H9 (cell line): ENCODE results near the gene RYR3. TPM values are rescaled to one million over a fixed set of nuclear protein-coding genes. Genes with fewer than 3 reads are reported as not detected.

Experiments used
- DNase-seq: peaks from one replicate; pipeline ENCODE4 v3.0.0-alpha.2; 2017
- H2AFZ ChIP-seq: one replicate; pipeline ENCODE4 v1.6.1; 2013; ENCODE audit warnings: mild to moderate bottlenecking, low read length, control low read depth, moderate library complexity
- H2AK5ac ChIP-seq: 2 replicates; pipeline ENCODE4 v1.6.1; 2013; ENCODE audit warnings: low read length, control low read depth, mixed read lengths; ENCODE audit not compliant: insufficient read length
- H2BK120ac ChIP-seq: one replicate; pipeline ENCODE4 v1.6.1; 2013; ENCODE audit warnings: low read depth, mild to moderate bottlenecking, low read length, control low read depth, inconsistent platforms; ENCODE audit not compliant: poor library complexity, severe bottlenecking
- H2BK12ac ChIP-seq: 2 replicates; pipeline ENCODE4 v1.6.1; 2013; ENCODE audit warnings: low read length, control low read depth, mixed read lengths, low read depth; ENCODE audit not compliant: insufficient read length
- H2BK15ac ChIP-seq: 2 replicates; pipeline ENCODE4 v1.6.1; 2013; ENCODE audit warnings: low read depth, low read length, control low read depth
- H2BK20ac ChIP-seq: one replicate; pipeline ENCODE4 v1.6.1; 2013; ENCODE audit warnings: low read depth, mild to moderate bottlenecking, low read length, control low read depth, inconsistent platforms; ENCODE audit not compliant: poor library complexity, severe bottlenecking
- H2BK5ac ChIP-seq: 2 replicates; pipeline ENCODE4 v1.6.1; 2013; ENCODE audit warnings: low read length, control low read depth, mixed read lengths; ENCODE audit not compliant: insufficient read length
- H3K14ac ChIP-seq: 2 replicates; pipeline ENCODE4 v1.6.1; 2013; ENCODE audit warnings: low read length, control low read depth; ENCODE audit not compliant: insufficient read depth
- H3K18ac ChIP-seq: 2 replicates; pipeline ENCODE4 v1.6.1; 2013; ENCODE audit warnings: low read depth, mild to moderate bottlenecking, mixed read lengths, low read length, control low read depth; ENCODE audit not compliant: insufficient read length
- H3K23ac ChIP-seq: 2 replicates; pipeline ENCODE4 v1.6.1; 2013; ENCODE audit warnings: low read length, control low read depth, mixed read lengths, low read depth; ENCODE audit not compliant: insufficient read length
- H3K23me2 ChIP-seq: 2 replicates; pipeline ENCODE4 v1.6.1; 2013; ENCODE audit warnings: low read depth, mild to moderate bottlenecking, mixed read lengths, low read length, control low read depth; ENCODE audit not compliant: insufficient read length, poor library complexity, severe bottlenecking
- H3K27ac ChIP-seq: 2 replicates; pipeline ENCODE4 v1.5.1; 2013; ENCODE audit warnings: low read length, control low read depth, mixed read lengths, low read depth; ENCODE audit not compliant: insufficient read length
- H3K27me3 ChIP-seq: 2 replicates; pipeline ENCODE4 v1.6.1; 2013; ENCODE audit warnings: low read length, control low read depth, inconsistent platforms; ENCODE audit not compliant: insufficient read depth
- H3K4ac ChIP-seq: 2 replicates; pipeline ENCODE4 v1.6.1; 2013; ENCODE audit warnings: low read depth, mild to moderate bottlenecking, control low read depth, inconsistent platforms, low read length, moderate library complexity
- H3K4me1 ChIP-seq: 2 replicates; pipeline ENCODE4 v1.6.1; 2013; ENCODE audit warnings: low read length, control low read depth, inconsistent platforms; ENCODE audit not compliant: insufficient read depth
- H3K4me2 ChIP-seq: 2 replicates; pipeline ENCODE4 v1.6.1; 2013; ENCODE audit warnings: low read length, control low read depth, mixed read lengths; ENCODE audit not compliant: insufficient read length, insufficient read depth
- H3K56ac ChIP-seq: 2 replicates; pipeline ENCODE4 v1.6.1; 2013; ENCODE audit warnings: low read depth, mild to moderate bottlenecking, mixed read lengths, low read length, control low read depth; ENCODE audit not compliant: insufficient read length
- H3K79me1 ChIP-seq: 2 replicates; pipeline ENCODE4 v1.6.1; 2013; ENCODE audit warnings: low read depth, mild to moderate bottlenecking, moderate library complexity, low read length, control low read depth, inconsistent platforms; ENCODE audit not compliant: insufficient read depth, poor library complexity, severe bottlenecking
- H3K79me2 ChIP-seq: 2 replicates; pipeline ENCODE4 v1.6.1; 2013; ENCODE audit warnings: low read length, control low read depth, inconsistent platforms; ENCODE audit not compliant: insufficient read depth
- H3K9ac ChIP-seq: 2 replicates; pipeline ENCODE4 v1.6.1; 2013; ENCODE audit warnings: low read length, control low read depth, mixed read lengths; ENCODE audit not compliant: insufficient read length; ENCODE audit errors: extremely low read depth
- H3K9me3 ChIP-seq: one replicate; pipeline ENCODE4 v1.6.1; 2013; ENCODE audit warnings: low read depth, low read length, inconsistent platforms; ENCODE audit not compliant: control insufficient read depth
- H3T11ph ChIP-seq: one replicate; pipeline ENCODE4 v1.6.1; 2013; ENCODE audit warnings: mild to moderate bottlenecking, low read length, control low read depth, inconsistent platforms
- H4K20me1 ChIP-seq: one replicate; pipeline ENCODE4 v1.6.1; 2013; ENCODE audit not compliant: control insufficient read depth, insufficient read length, insufficient read depth
- H4K5ac ChIP-seq: 2 replicates; pipeline ENCODE4 v1.6.1; 2013; ENCODE audit warnings: low read depth, mild to moderate bottlenecking, mixed read lengths, low read length, control low read depth; ENCODE audit not compliant: insufficient read length
- H4K8ac ChIP-seq: replicated peaks from 2 replicates; pipeline ENCODE4 v1.6.1; 2013; ENCODE audit warnings: low read length, control low read depth, mixed read lengths, low read depth; ENCODE audit not compliant: insufficient read length
- H4K91ac ChIP-seq: 2 replicates; pipeline ENCODE4 v1.6.1; 2013; ENCODE audit warnings: low read depth, mild to moderate bottlenecking, moderate library complexity, mixed read lengths, low read length, control low read depth; ENCODE audit not compliant: insufficient read length
- H3K27ac Mint-ChIP-seq, 3 experiments: 2 replicates in 2 of 3; 3 replicates in 1 of 3; pipeline ENCODE4 v1.8.0; 2020 to 2021; ENCODE audit warnings: mixed read lengths in 3 of 3, mild to moderate bottlenecking in 1 of 3, moderate library complexity in 1 of 3
- H3K27me3 Mint-ChIP-seq: 2 replicates; pipeline ENCODE4 v1.8.0; 2021; ENCODE audit warnings: low read depth, mild to moderate bottlenecking, moderate library complexity, mixed read lengths
- H3K36me3 Mint-ChIP-seq, 3 experiments: 2 replicates in 2 of 3; 3 replicates in 1 of 3; pipeline ENCODE4 v1.8.0; 2020 to 2021; ENCODE audit warnings: low read depth in 3 of 3, mixed read lengths in 3 of 3; ENCODE audit not compliant: insufficient read depth in 1 of 3
- H3K4me1 Mint-ChIP-seq, 2 experiments: 2 replicates each; pipeline ENCODE4 v1.8.0; 2020; ENCODE audit warnings: mixed read lengths in 2 of 2
- H3K4me3 Mint-ChIP-seq, 2 experiments: 2 replicates in 1 of 2; 3 replicates in 1 of 2; pipeline ENCODE4 v1.8.0; 2020 to 2021; ENCODE audit warnings: mild to moderate bottlenecking in 2 of 2, mixed read lengths in 2 of 2, moderate library complexity in 1 of 2
- H3K9me3 Mint-ChIP-seq, 2 experiments: 2 replicates in 1 of 2; 3 replicates in 1 of 2; pipeline ENCODE4 v1.8.0; 2020; ENCODE audit warnings: mild to moderate bottlenecking in 2 of 2, mixed read lengths in 2 of 2, moderate library complexity in 1 of 2
- CTCF ChIP-seq: fragments of 200-600 bp; sonication (generic); conservative IDR thresholded peaks from 3 replicates; pipeline ENCODE4 v1.8.0; 2021; ENCODE audit warnings: antibody characterized with exemption, mild to moderate bottlenecking
- WGBS: extraction: QIAGEN DNeasy Blood & Tissue Kit; methylation state at CpG from one replicate; pipeline ENCODE4 v1.1.7; 2013; ENCODE audit warnings: missing lambda C conversion rate, low lambda C conversion rate, mixed read lengths; ENCODE audit not compliant: insufficient read length; ENCODE audit errors: extremely low coverage; 5-methylcytosine and 5-hydroxymethylcytosine counted together
- total RNA-seq: library from RNA; stranded (reverse); gene quantifications from 2 replicates; pipeline ENCODE4 v1.2.1, GENCODE V29; 2021

Gene RYR3
- total RNA-seq, 1 experiment from 2014 or later = 0.85 TPM

GRCh38 chr15:33664947-33665346 lies 354.2 kb downstream of the RYR3 start:
- Histone ChIP-seq H2BK5ac (no peak overlapping the region), H2BK15ac (no peak overlapping the region), H3K4ac (no peak overlapping the region), H3K4me1 (no peaks in the 10 kb centered on the region), H3K27ac (no peak overlapping the region), H4K5ac (no peak overlapping the region), H2BK120ac (no peak overlapping the region), H3K18ac (no peak overlapping the region), H3K9me3 (no peaks in the 10 kb centered on the region), H3K79me2 (no peaks in the 10 kb centered on the region), H3K14ac (no peak overlapping the region), H3K79me1 (no peaks in the 10 kb centered on the region), H3K4me2 (no peak overlapping the region), H3K56ac (no peak overlapping the region), H3K9ac (no peak overlapping the region), H4K8ac (no peak overlapping the region), H3K23ac (no peak overlapping the region), H2BK12ac (no peak overlapping the region), H2AFZ (no peak overlapping the region), H4K20me1 (no peaks in the 10 kb centered on the region), H4K91ac (no peak overlapping the region), H3K23me2 (no peaks in the 10 kb centered on the region), H3T11ph (no peak overlapping the region), H2BK20ac (no peak overlapping the region), H3K27me3 (no peaks in the 10 kb centered on the region), H2AK5ac (no peak overlapping the region)
- no peaks in the 10 kb centered on the region for H3K9me3 Mint-ChIP-seq
- H3K27ac Mint-ChIP-seq = no peak overlapping the region; a peak in 1 of 7 replicates
- 0 out of 4 replicates have a peak, but pooled peaks cover 0 to 3% of the 10 kb centered on the region in 2 experiments for H3K4me1 Mint-ChIP-seq
- no peak for DNase-seq
- no peaks in the 10 kb centered on the region; a peak in 1 of 7 replicates for H3K36me3 Mint-ChIP-seq
- WGBS = no CpG with 5 or more reads among the region's 2 CpGs
- no peak overlapping the region for H3K4me3 Mint-ChIP-seq
- no peak for TF ChIP-seq CTCF
- no peaks in the 10 kb centered on the region for H3K27me3 Mint-ChIP-seq
